ENCODE data around the gene COMMD6.
A peak's percentile ranks its signal among the peaks of the same experiment; 100 is the strongest.

COMMD6 gene

DNA sequence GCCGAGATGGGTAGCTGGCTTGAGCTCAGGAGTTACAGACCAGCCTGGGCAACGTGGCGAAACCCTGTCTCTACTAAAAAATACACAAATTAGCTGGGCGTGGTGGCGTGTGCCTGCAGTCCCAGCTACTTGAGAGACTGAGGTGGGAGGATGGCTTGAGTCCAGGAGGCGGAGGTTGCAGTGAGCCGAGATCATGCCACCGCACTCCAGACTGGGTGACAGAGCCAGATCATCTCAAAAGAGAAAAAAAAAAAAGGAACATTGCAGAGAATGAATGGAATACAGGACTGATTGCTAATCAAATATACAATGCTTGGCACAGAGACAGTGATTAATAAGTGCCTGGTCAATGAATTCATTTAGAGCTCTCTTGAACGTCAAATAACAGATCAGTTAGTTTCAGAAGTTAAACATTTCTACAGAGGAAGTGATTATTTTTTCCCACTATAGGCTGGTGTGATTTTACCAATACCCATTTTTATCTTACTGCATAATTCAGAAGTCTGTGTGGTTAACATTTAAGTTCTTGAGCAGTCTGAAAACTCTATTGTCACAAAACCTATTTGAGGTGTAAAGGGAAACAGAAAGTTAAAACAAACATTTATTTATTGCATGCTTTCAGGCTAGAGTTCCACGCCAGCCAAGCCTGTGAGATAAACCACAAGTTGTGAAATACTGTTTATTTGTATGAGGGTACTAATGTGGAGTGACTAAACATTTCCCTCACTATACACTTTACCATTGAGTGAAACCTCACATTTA lies 48.0 kb downstream of the COMMD6 start:
- Histone ChIP-seq H4K20me1 (ENCODE audit: insufficient read depth) (no peaks in the 10 kb centered on the region), H3K27me3 (ENCODE audit: insufficient read depth, low read depth) (no peaks in the 10 kb centered on the region), H3K36me3 (ENCODE audit: insufficient read depth) (no peaks in the 10 kb centered on the region), H3K4me1 (ENCODE audit: low read depth, poor library complexity, severe bottlenecking) (peaks cover 48% of the 10 kb centered on the region), H3K4me3 (IDR thresholded peaks at IDR 0.05; ENCODE audit: insufficient read depth, low read depth, low read length) (no peak overlapping the region), H3K27ac (peak overlapping the region; percentile 27; the same call in 1 of the 2 replicates), H2AFZ (ENCODE audit: low read depth) (peak overlapping the region; percentile 54; the same call in 1 of the 2 replicates), H3K9ac (peak overlapping the region; percentile 39; the same call in 1 of the 2 replicates), H3K4me2 (peak overlapping the region; percentile 56), H3K79me2 (ENCODE audit: insufficient read depth, low read depth) (no peaks in the 10 kb centered on the region)
- TF ChIP-seq, protein P1, sequence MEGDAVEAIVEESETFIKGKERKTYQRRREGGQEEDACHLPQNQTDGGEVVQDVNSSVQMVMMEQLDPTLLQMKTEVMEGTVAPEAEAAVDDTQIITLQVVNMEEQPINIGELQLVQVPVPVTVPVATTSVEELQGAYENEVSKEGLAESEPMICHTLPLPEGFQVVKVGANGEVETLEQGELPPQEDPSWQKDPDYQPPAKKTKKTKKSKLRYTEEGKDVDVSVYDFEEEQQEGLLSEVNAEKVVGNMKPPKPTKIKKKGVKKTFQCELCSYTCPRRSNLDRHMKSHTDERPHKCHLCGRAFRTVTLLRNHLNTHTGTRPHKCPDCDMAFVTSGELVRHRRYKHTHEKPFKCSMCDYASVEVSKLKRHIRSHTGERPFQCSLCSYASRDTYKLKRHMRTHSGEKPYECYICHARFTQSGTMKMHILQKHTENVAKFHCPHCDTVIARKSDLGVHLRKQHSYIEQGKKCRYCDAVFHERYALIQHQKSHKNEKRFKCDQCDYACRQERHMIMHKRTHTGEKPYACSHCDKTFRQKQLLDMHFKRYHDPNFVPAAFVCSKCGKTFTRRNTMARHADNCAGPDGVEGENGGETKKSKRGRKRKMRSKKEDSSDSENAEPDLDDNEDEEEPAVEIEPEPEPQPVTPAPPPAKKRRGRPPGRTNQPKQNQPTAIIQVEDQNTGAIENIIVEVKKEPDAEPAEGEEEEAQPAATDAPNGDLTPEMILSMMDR (conservative IDR thresholded peaks at IDR 0.05; ENCODE audit: low read depth, low read length): no peak

DNA sequence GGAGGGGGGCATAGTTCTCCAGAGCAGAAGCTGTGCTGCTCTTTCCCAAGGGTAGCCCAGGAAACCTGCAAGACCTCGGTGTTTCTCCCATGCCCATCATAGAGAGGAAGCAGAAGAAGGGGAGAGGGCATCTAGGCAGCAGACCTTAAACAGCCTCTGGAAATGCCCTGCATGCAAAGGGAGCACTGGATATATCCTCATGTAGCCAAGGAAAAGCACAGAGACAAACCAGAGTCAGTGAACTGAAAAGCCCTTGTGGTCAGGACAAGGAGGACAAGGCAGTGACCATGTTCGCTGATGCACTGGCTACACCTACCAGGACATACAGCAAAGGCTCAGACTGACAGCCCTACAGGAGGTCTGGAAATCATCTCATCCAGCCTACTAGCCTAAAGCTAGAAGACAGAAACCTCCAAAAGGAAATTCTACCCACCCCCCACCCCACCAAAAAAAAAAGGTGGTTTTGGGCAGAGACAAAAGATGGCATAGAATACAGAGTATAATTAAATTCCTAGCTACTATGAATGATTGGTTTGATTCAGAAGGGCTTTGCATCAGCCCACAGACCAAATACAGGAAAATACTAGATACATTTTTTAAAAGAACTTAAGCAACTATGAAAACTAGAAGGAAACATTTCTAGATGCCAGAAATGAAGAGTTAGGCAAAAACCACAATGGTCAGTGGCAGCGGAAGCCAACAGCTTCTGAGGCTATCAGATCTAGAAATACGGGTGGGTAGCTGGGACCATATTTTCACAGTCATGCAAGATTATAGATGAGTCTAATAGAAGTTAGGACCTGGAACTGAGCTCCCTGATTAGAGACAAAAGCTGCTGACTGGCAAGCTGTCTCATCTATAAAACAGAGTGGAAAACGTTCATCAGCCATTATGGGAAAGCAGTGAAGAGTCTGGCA lies 51.2 kb downstream of the COMMD6 start:
- no peaks in the 10 kb centered on the region for H3K79me2 ChIP-seq (ENCODE audit: insufficient read depth, low read depth)
- H3K36me3 ChIP-seq (ENCODE audit: insufficient read depth): no peaks in the 10 kb centered on the region
- no peak overlapping the region for H3K4me3 ChIP-seq (IDR thresholded peaks at IDR 0.05; ENCODE audit: insufficient read depth, low read depth, low read length)
- no peak overlapping the region for H3K9ac ChIP-seq
- H3K27ac ChIP-seq: peak overlapping the region; percentile 19; the same call in 1 of the 2 replicates
- H2AFZ ChIP-seq (ENCODE audit: low read depth): no peak overlapping the region
- no peaks in the 10 kb centered on the region for H3K27me3 ChIP-seq (ENCODE audit: insufficient read depth, low read depth)
- peak overlapping the region; percentile 30; the same call in 1 of the 2 replicates for H3K4me2 ChIP-seq
- no peaks in the 10 kb centered on the region for H4K20me1 ChIP-seq (ENCODE audit: insufficient read depth)
- H3K4me1 ChIP-seq (ENCODE audit: low read depth, poor library complexity, severe bottlenecking): peaks cover 54% of the 10 kb centered on the region
- TF ChIP-seq, protein P1 (conservative IDR thresholded peaks at IDR 0.05; ENCODE audit: low read depth, low read length): no peak

DNA sequence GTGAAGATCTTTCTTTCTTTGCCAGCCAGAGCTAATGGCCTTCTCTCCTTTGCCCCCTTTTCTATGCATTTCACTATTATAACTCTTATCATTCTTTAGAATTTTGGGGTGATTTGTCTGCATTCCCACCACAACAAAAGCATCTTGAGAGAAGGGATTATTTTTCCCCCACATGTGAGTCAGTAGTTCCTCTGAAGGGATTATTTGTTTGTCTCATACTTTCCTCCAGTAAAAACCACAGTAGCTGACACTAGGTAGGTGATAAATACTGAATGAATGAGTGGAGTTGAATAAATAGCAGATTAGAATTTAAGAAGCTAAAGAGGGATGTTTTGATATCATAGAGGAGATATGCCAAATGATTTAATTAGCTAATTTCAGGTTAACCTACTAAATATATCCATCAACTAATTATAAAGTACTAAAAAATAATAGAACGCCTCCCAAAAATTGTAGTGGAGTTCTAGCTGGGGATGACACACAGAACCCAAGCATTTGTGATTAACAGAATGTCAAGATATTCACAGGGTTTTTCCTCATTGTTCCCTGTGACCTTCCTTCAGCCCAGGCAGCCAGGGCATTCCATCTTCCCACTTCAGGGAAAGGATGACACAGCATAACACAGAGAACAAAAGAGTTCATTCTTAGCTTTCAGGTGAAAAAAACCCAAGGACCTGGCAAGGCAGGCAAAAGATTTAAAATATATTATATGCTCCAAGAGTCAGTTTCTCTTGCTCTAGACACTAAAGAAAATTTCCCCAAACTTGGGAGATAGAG lies 52.2 kb downstream of the COMMD6 start:
- no peak overlapping the region for H2AFZ ChIP-seq (ENCODE audit: low read depth)
- no peak overlapping the region for H3K4me3 ChIP-seq (IDR thresholded peaks at IDR 0.05; ENCODE audit: insufficient read depth, low read depth, low read length)

DNA sequence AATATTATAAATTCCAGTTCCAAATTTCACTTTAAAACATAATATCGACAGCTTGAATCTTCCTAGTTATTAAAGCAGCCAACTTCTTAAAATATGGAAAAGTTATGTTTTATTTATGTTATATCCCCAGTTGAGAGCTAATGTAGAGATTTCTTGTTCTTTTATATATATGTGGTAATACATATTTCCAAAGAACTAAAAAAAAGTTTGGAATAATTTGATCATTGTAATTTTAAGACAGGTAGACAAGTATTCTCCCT lies 54.9 kb downstream of the COMMD6 start:
- no peak overlapping the region for H3K4me3 ChIP-seq (IDR thresholded peaks at IDR 0.05; ENCODE audit: insufficient read depth, low read depth, low read length)
- H4K20me1 ChIP-seq (ENCODE audit: insufficient read depth): no peaks in the 10 kb centered on the region; the same call in 1 of the 2 replicates
- TF ChIP-seq, protein P1 (conservative IDR thresholded peaks at IDR 0.05; ENCODE audit: low read depth, low read length): no peak
- H3K36me3 ChIP-seq (ENCODE audit: insufficient read depth): no peaks in the 10 kb centered on the region
- H3K27ac ChIP-seq: peak overlapping the region; percentile 50; the same call in 1 of the 2 replicates
- peak overlapping the region; percentile 51 for H3K9ac ChIP-seq
- no peaks in the 10 kb centered on the region for H3K27me3 ChIP-seq (ENCODE audit: insufficient read depth, low read depth)
- peak overlapping the region; percentile 74 for H2AFZ ChIP-seq (ENCODE audit: low read depth)
- H3K4me2 ChIP-seq: peak overlapping the region; percentile 41
- H3K79me2 ChIP-seq (ENCODE audit: insufficient read depth, low read depth): no peaks in the 10 kb centered on the region
- H3K4me1 ChIP-seq (ENCODE audit: low read depth, poor library complexity, severe bottlenecking): peaks cover 35% of the 10 kb centered on the region

More for the DNA sequence above, 52.2 kb downstream of the COMMD6 start:
- H4K20me1 ChIP-seq (ENCODE audit: insufficient read depth): no peaks in the 10 kb centered on the region
- TF ChIP-seq, protein P1 (conservative IDR thresholded peaks at IDR 0.05; ENCODE audit: low read depth, low read length): no peak
- H3K27me3 ChIP-seq (ENCODE audit: insufficient read depth, low read depth): no peaks in the 10 kb centered on the region
- H3K79me2 ChIP-seq (ENCODE audit: insufficient read depth, low read depth): no peaks in the 10 kb centered on the region
- no peak overlapping the region for H3K27ac ChIP-seq
- no peak overlapping the region for H3K9ac ChIP-seq
- H3K4me2 ChIP-seq: peak overlapping the region; percentile 30; the same call in 1 of the 2 replicates
- peaks cover 48% of the 10 kb centered on the region for H3K4me1 ChIP-seq (ENCODE audit: low read depth, poor library complexity, severe bottlenecking)
- no peaks in the 10 kb centered on the region for H3K36me3 ChIP-seq (ENCODE audit: insufficient read depth)
